NCI-H460 (cell line): Measurements from ENCODE around the gene TAPBPL. TPM values are rescaled to one million over a fixed set of nuclear protein-coding genes. Genes with fewer than 3 reads are reported as not detected.

Experiments
- DNase-seq: peaks from one replicate; pipeline ENCODE4 v3.0.0-alpha.2; 2016; ENCODE audit warnings: low read depth; ENCODE audit errors: extremely low read depth
- total RNA-seq: library from RNA; depleted of rRNA; stranded (reverse); fragments of >200 nt; shearing (Covaris generic); gene quantifications from 2 replicates; pipeline ENCODE4 v1.2.3, GENCODE V29; 2014

The TAPBPL gene
- total RNA-seq, 1 experiment from 2014 or later = 3.2 TPM

- DNase-seq = no peak
Measured at GRCh38 chr12:6435961-6436715, 15.7 kb upstream of the TAPBPL start.

GRCh38 chr12:6437586-6437985 is 14.3 kb upstream of the TAPBPL start:
- no peak for DNase-seq

- DNase-seq = no peak
Measured at GRCh38 chr12:6438345-6438744, 13.5 kb upstream of the TAPBPL start.

GRCh38 chr12:6440391-6440790 is 11.5 kb upstream of the TAPBPL start:
- no peak for DNase-seq

GRCh38 chr12:6442836-6443235 is 9.0 kb upstream of the TAPBPL start:
- no peak for DNase-seq

- no peak for DNase-seq
Measured at GRCh38 chr12:6443361-6443983, 8.4 kb upstream of the TAPBPL start.

GRCh38 chr12:6444031-6444430 is 7.8 kb upstream of the TAPBPL start:
- no peak for DNase-seq

- DNase-seq = no peak
Measured at GRCh38 chr12:6444704-6445688, 6.8 kb upstream of the TAPBPL start, which contains the start of gene CD27. CD27 (plus strand) TSS chr12:6444955; CDS start chr12:6445096, 141 bp downstream.

- no peak for DNase-seq
Measured at GRCh38 chr12:6450091-6450868, 1.6 kb upstream of the TAPBPL start.

GRCh38 chr12:6450869-6451347 is 934 bp upstream of the TAPBPL start:
- no peak for DNase-seq

- no peak for DNase-seq
Measured at GRCh38 chr12:6452245-6452943, 552 bp downstream of the TAPBPL start.

- DNase-seq = no peak
Measured at GRCh38 chr12:6452944-6453630, 1.2 kb downstream of the TAPBPL start.

- DNase-seq = no peak
Measured at GRCh38 chr12:6457220-6457945, 5.5 kb downstream of the TAPBPL start.

- DNase-seq = no peak
Measured at GRCh38 chr12:6458281-6459003, 6.6 kb downstream of the TAPBPL start.

- DNase-seq = no peak
Measured at GRCh38 chr12:6459004-6459337, 7.1 kb downstream of the TAPBPL start.

GRCh38 chr12:6460751-6461371 is 9.0 kb downstream of the TAPBPL start:
- no peak for DNase-seq
